HG03439 (cell line): ENCODE data around the gene CAMK2A.

Experiments
- ATAC-seq: cut with Tn5 transposase; IDR thresholded peaks from one replicate; pipeline ENCODE4 v1.9.1; 2021; ENCODE audit warnings: mild to moderate bottlenecking, moderate library complexity; ENCODE audit not compliant: unreplicated experiment

The CAMK2A gene

DNA sequence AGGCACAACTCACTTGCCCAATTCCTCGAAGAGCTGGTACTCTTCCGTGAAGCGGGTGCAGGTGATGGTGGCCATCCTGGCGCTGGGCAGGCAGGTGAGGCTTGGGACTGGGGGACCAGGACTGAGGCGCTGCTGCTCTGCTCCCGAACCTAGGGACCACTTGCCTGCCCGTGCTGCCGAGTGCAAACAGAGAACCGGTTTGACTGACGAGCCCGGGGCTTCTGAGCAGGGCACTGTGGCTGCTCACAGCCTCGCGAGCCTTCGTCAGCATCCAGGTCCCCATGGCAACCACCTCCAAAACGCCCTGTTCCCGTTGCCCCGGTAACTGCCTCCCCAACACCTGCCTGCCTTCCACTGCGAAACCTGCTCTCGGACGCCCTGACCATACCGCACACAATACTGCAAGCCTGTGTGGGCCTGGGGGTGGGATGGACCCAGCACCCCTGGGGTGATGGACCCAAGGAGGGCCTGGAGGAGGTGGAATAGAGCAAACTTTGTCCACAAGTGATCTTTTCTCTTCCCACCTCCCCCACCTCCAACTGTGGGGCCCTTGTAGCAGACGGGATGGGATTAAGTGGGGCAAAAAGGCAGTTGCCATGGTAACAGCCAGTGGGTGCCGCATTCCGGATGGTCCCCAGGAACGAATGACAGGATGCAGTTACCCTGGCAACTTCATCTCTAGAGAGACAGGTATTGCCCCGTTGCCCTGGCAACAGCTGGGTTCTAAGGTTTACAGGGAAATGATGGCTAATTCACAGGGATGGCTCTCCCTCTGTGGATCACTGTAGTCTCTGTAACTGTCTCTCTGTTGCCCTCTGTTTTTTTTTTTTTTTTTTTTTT is at the start of gene CAMK2A:
TSS of gene CAMK2A (minus strand) at position 223 of the 840 bp plus-strand sequence. CDS start at position 75, 148 bp downstream.
- ATAC-seq, result no peak

DNA sequence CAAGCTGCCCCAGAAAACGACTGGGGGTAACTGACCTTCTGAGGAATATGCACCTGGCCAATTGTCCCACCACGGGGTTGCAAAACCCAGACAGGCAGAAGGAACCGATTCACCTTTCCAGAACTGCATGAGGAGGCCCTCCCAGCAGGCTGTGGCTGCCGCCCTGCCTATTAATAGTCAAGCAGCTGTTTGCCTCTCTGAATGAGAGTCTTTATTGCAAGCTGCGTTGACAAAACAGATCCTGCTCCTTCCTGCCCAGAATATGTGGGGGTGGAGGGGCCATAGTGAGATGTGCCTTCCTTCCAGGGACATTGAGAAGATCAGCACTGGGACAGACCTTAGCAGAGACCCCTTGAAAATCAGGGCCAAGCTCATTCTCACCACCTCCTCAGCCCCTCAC is 49.6 kb upstream of the CAMK2A start:
- ATAC-seq, result no peak

DNA sequence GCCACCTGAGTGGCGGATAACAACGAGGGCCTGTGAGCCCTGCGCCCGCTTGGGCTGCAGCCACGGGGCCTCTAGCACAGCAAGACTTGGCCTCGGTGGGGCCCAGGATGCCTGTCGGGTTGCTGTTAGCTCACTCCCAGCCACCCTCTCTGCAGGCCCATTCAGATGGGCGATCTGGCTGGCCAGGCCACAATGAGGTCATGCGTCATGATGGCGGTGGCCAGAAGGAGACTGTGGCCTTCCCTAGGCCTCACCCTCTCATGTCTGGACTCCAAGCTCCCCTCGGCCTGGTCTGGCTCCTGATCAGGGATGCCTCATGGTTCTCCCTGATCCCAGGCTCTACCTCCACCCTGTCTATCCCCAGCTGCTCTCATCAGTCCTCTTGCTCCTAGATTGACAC is 49.0 kb upstream of the CAMK2A start:
- ATAC-seq, result no peak

DNA sequence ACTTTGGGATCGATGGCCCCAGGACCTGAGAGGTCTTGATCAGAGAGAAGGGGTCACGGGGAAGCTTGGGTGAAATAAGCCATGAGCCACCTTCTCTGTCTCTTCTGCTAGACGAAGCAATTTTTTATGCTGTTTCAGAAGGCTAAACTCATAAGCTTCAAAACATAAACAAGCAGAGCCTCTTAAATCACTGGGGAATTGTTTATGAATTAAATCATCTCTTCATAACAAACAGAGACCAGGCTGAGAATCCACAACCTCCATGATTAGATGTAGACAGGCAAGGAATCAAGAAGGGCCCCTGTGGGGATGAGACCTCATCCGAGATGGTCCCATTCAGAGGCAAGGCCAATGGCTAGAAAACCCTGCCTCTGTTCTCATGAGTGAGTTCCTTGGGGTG is 46.2 kb upstream of the CAMK2A start:
- ATAC-seq, result no peak

DNA sequence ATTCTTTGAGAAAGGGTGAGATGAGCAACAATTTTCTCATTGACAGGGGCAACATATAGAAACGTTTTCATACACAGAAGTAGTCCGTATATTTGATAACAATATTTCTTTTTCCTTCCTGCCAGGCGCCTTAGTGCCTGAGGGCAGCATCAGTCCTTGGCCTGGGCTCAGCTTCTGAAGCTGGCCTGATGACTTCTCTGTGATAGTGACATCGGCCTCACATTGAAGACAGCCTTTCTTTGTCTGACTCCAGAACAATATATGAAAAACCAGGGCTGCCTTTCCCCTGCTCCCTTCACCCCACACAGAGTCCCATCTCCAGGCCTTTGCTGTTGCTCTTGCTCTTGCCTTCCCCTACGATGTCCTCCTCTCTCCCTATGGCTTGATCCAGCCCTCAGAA is 43.8 kb upstream of the CAMK2A start:
- no peak for ATAC-seq

DNA sequence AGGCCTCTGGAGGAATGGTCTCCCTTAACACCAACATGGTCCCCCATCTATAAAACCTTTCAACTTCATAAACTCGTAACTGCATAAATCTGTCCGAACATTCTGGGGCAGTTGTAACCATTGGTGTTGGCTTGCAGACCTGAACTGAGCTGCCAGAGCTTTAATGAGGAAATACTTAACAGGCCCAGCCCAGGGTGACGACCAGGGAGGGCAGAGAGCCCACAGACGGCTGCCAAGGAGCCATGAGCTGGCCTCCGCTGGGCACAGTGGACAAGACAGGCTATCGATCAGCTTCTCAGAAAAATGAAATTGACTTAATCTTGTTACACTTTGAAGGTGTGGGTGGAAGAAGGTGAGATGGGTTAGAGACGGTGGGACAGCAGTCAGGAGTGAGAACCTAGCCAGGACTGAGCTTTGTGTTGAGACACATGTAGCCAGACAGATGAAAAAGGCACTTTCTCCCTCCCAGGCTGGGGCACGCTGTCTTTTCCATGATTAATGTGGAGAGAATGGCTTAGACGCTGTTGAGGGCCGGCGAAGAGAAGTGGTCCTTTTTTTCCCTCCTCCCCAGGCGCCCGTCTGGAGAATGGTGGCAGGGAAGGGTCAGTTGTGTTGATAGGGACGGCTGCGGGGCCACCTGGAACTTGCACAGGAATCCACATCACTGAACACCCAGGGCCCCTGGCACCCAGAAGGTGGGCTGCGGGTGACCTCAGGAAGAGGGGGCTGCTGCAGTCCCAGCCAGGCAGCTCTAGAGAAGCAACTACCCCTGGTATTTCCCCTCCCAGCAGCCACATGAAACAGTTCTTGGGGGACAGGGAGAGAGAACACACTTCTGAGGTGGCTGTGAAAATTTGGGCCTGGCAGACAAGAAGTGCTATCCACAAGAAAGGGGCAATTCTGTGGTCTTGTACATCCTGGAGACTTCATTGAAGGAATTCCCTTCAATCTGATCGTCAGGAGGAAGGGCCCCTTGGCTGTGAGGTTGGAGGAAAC is 40.6 kb upstream of the CAMK2A start:
- no peak for ATAC-seq

DNA sequence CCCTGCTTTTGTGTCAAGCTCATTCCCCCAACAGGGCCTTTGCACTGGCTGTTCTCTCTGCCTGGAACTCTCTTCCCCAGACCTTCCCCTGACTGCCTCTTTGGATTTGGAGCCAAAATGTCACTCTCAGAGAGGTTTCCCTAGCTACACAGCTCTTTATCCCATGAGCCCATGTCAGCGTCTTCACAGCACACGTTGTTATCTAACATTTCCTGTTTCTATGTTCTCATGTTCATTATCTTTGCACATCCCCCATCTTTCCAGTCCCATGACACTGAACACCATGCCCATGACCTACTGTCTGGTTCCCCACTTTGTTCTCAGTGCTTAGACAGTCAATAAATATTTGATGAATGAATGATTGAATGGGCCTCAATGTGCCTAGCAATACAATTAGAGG is 39.5 kb upstream of the CAMK2A start:
- no peak for ATAC-seq

DNA sequence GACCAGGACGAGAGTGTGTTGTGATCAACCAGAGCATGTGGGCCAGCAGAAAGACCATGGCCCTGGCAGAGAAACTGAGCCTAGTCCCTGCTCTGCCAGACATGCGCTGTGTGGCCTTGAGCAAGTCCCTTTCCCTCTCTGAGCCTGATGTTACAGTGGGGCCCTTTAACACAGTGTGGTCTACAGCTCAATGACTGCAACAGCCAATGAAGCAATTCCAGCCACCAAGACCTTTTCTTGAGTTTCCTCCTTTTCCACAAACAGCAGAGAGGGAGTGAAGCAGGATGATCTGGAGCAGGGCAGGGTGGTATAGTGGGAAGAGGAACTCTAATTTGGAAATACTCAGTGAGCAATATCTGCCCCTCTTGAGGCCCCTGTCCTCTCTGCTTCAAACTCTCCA is 38.9 kb upstream of the CAMK2A start:
- no peak for ATAC-seq

DNA sequence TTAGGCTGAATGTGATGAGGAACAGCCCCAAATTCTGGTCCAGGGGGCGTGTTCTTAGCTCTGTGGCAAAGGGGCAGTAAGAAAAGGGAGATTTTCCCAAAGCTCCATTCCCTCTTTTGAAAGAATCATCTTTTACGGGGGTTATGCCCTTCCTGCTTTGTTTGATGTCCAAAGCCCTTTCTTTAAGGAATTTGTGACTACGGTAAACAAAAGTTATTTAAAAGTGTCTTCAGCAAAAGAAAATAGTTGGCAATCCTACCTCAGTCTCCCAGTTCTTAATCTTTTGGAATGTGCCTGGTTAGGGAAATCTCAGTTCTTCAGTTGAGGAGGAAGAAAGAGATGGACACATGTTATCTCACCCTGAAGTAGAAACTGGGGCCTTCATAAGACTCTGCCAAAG is 37.6 kb upstream of the CAMK2A start:
- no peak for ATAC-seq

DNA sequence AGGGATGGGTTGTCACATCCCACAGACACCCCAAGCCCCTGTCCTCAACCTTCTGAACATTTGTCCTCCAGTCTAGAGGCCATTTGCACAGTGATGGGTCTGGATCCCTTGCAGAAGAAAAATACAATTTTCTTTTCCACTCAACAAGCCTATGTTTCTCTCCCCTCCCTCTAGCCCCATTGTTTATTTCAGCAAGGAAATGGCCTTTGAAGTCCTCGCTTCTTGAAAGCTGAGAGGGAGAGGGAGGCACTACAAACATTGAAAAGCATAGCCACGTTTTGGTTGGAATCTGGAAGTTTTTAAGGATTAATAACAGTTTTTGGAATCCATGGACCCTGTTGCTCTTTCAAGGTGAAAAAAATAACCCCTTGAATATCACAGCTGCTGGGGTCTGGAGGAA is 37.1 kb upstream of the CAMK2A start:
- no peak for ATAC-seq

DNA sequence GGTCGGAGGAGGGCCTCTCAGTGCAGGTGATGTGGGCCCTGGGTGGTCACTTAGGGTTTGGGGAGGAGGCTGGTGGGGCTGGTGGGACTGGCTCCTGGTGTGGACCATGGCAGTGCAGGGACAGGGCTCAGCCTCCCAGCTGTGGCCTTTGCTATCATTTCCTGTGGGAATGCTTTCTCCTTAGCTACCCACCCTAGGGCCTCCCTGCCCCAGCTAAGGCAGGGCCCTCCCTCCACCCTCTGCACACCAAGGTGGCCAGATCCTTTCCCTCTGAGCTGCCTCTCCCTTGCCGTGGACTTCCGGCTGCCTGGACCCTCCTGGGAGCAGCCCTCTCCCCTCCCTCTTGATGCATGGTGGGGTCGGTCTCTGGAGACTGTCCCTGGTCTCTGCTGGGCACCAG is 35.9 kb upstream of the CAMK2A start:
- no peak for ATAC-seq

DNA sequence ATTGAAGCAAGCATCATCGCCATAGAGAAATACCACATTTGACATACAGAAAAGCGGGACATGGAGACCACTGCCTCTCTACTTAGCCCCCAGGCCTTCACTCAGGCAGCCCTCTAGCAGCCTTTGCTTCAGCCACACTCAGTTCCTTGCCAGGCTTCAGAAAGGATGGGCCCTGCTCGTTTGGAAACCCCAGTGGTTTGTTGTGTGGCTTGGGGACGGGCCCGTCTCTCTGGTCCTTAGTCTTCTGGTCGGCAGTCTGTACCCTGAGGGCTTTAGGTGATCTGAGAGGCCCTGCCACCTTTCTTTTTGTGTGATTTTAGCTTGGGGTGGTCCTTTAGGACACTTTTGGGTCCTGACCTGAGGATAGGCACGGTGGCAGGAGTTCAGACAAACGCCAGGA is 34.2 kb upstream of the CAMK2A start:
- ATAC-seq, result no peak

DNA sequence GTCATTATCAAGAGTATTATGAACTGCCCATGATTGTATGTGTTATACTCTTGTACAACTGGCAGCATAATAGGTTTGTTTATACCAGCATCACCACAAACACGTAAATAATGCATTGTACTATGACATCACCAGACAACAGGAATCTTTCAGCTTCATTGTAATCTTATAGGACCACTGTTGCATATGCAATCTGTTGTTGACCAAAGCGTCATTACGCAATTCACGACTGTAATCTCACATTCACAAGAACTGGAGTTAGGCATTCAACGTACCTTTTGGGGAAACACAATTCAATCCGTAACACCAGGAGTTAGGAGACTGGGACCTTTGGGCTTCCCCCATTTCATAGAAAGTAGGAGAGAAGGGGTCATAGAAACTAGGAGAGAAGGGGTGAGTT is 33.5 kb upstream of the CAMK2A start:
- no peak for ATAC-seq

DNA sequence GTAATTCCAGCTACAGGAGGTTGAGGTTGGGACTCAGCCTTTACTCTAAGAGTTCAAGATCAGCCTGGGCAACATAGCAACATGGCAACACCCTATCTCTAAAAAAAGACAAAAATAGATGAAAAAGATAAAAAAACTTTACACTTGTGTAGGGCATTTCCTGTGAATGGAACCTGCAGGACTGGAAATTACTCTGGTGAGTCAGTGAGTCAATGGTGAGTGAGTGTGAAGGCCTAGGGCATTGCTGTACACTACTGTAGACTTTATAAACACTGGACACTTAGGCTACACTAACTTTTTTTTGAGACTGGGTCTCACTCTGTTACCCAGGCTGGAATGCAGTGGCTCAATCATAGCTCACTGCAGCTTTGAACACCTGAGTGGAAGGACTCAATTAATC is 32.6 kb upstream of the CAMK2A start:
- no peak for ATAC-seq

DNA sequence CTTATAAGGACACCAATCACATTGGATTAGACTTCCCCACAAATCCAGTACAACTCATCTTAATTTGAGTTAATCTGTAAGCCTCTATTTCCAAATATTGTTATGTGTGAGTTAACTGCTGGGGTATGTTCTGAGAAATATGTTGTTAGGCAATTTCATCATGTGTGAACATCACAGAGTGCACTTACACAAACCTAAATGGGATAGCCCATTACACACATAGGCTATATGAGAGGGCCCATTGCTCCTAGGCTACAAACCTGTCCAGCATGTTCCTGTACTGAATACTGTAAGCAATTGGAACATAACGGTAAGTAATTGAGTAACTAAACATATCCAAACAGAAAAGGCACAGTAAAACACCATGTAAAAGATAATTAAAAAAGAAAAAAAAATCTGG is 32.2 kb upstream of the CAMK2A start:
- ATAC-seq, result no peak

DNA sequence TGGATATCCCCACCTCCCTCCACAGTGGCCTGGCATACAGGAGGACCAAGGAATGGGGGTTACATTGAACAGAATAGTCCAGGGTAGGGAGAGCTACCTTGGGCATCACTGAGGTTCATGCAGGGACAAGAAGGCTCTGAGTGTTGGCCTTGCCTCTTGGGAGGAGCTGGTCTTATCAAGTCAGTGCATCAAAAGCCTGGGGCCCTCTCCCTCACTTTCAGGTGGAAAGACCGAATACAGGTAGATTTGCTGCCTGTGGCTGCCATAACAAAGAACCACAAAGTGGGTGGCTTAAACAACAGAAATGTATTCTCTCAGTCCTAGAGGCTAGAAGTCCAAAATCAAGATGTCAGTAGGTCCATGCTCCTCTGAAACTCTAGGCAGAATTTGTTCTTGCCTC is 31.6 kb upstream of the CAMK2A start:
- ATAC-seq, result no peak

DNA sequence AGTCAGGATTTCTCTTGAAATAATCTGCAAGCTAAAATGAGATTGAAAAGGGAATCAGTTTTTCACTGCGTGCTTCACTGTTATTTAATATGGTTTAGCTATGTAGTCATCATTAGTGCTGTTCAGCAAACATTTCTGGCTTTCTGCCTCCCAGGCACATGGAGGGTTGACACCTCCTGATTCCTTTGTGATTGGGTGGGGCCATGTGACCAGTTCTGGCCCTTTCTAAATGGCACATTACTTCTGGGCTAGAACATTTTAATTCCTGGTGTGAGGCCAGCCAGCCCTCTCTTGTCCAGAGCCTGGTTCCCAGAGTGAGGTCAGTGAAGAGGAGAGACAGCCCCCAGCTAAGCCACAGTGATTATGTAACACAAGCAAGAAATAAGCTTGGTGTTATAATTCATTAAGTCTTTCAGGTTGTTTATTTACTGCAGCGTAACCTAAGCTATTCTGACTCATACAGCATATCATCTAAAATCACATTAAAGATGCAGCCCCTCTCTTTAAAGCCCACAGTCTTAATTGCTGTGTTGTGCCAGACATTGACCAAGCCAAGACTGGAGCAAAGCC is 30.6 kb upstream of the CAMK2A start:
- no peak for ATAC-seq

DNA sequence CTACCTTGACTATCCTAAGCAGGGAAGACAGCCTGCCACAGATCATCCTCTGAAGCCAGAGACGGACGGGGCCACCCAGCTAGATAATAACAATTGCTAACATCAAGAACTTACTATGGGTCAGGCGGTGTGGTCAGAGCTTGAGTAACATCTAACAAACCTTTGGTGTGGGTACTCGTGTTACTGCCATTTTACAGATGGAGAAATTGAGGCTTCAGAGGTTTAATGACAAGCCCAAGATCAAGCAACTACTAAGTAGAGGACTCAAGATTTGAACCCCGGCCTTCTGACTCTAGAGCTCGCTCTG is 29.9 kb upstream of the CAMK2A start:
- no peak for ATAC-seq

DNA sequence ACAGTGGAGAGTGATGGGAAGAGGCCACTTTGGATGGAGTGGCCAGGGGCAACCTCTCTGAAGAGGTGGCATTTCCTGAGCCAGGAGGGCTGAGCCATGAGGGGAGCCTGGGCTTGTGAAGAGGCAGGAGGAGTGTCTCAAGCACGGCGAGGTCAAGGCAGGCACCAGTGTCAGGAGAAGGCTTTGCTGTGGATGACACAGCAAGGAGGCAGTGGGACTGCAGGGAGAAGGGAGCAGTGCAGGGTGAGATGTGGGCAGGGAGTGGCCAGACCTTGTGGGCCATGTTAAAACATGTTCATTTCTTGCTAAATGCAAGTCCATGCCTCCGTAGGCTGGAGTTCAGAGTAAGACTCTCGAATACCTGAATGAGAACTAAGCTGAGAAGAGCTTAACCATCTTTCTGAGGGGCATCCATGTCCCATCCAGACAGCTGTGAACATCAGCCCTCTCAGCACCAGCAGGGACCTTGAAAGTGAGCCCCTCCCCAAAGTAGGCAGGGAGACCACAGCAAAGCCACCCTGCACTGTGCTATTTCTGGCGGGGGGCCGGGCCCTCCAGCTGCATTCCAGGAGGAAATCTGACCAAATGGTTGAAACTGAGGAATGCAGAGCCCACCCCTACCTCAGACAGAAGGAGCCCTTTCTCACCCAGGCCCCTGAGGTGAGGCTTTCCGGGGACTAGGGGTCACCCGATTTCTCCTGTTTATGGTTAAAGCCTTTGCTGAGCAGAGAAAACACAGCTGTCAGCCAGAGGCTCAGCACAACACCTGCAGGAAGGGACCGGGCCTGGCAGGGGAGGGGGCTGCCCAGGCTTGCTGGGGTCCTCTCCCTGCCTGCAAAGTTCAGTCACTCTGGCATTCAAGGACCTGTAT is 29.3 kb upstream of the CAMK2A start:
- no peak for ATAC-seq

DNA sequence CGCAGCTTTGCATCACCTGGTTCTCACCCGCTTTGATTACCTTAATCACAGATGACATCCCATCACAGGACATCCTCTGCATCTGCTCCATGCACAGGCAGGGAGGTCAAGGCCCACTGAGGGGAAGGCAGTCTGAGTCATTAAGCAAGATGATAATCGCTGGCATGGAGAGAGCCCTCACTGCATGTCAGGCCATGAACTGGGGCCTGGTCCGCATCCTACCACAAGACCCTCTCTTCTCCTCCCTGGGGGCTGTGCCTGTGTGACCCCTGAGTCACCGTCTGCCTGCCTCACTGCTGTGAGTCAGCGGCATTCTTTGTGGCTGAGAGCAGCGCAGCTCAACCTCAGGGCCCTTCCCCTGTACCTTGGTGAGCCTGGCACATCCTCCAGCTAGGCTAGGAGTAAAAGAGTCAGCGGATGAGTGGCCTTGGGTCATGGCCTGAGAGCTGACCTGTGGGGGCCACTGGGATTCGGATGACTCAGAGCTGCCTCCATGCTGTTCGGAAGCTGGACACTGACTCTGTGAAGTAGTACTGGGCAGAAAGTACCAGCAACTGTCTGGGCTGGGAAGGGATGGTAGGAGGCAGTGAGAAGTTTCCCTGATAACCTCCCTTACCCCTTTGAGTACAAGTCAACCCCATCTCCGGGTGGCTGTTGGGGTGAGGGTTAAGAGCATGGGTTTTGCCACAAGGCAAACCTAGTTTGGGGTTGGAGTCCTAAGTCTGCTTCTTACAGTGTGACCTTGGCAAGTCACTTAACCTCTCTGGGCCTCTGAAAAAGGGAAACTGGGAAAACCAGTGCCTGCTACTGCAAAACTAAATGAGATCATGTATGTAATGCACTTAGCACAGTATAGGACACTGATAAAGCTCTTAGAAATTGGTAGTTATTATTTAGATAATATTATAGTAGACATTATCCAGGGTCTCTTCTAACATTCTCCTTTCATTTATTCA is 27.8 kb upstream of the CAMK2A start:
- ATAC-seq, result no peak
